HG03457 (cell line): ENCODE results near the gene LEF1.

Source experiments
- ATAC-seq: cut with Tn5 transposase; IDR thresholded peaks from one replicate; pipeline ENCODE4 v1.9.1; 2021; ENCODE audit warnings: moderate number of reproducible peaks; ENCODE audit not compliant: unreplicated experiment

LEF1 gene

GRCh38 chr4:108175966-108176365 is 7.2 kb upstream of the LEF1 start:
- ATAC-seq, result no peak

DNA sequence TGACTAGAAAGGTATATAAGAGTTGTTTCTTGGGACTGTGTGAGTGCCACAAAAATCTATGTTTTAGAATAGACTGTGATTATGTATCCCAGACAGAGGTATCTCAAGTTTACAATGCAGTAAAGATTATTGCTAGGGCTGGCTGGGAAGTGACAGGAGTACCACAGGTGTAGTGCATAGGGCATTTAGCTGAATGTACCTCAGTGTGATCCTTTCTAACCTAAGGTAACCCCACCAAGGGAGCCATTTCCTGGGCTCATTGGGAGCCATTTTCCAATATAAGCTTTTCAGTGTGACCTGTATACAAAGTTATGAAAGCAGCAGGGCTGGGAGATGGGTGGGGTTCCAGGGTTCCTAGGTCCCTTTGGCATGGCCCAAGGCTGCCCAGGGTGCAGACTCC is 6.1 kb upstream of the LEF1 start:
- no peak for ATAC-seq

GRCh38 chr4:108173599-108174057 is 4.9 kb upstream of the LEF1 start:
- no peak for ATAC-seq

GRCh38 chr4:108172753-108173598 is 4.2 kb upstream of the LEF1 start:
- ATAC-seq, result no peak

DNA sequence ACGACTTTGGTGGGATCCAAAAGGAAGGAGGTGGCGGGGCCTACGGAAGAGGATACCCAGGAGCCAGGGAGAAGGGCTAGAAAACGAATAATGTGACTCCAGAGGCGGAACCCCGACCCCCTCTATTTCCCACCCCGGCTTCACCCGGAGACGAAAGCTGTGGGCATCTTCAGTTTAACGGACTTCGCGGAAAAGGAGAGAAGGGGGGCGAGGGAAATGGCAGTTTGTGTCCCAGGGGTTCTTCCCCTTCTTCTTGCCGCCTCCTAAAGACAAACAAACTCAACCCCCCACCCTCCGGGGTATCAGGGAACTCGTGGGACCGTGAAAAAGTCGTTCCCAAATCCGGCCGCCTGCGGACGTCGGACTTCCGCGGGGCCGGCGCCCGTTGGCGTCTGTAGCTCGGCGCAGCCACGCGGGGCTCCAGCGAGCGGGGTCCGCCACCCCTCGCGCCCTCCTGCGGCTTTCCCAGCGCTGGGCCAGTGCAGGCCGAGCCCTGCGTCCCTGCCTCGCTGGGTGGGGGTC is 3.6 kb upstream of the LEF1 start:
- ATAC-seq, result no peak

- ATAC-seq, result no peak
Observed at GRCh38 chr4:108171339-108172230, 2.9 kb upstream of the LEF1 start.

DNA sequence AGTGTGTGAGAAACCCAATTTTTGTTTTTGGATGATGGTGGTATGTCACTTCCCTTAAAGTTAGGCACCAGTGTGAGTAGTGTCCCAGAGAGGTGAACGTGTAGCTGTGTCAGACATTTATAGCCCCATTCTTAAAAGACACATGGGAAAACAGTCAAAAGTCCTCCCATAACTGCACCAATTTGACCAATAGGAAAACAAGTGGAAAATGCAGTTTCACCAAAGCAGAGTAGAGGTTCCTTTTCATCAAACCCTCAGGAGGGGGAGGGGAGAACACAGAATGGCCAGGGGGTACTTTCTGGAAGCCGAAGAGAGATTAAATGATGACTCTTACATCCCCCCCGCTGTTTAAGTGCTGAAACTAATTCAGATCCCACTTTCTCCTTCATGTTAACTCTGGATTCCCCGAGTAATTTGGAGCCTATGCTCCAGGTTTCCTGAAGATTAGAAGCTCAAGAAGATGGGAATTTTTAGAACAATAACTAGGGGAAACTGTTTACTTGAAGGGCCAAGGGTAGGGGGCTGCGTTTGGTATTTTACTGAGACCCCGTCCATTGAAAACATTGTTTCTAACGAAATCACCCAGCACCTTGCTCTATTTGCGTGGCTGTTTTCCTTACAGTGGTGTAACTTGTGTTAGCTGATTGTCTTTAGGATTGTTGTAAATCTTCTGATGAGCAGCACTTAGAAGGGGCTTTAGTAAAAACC is 2.1 kb upstream of the LEF1 start:
- no peak for ATAC-seq

DNA sequence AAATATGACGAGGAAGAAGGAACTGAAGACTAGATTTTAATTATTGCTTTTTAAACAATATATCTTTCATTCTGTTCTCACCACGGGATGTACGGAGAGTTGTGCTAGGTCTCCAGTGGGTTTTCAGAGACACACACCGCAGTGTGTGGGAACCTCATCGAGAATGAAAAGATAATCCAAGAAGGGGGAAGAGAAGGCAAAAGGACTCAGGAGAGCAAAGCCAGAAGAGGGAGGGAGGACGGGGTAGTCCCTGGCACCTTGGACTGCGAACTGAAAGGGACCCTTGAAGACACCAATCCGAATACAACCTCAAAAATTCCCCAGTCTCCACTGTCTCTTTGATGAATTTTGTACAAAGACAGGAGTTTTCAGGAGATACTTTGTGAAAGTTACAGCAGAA is 932 bp upstream of the LEF1 start:
- no peak for ATAC-seq

- no peak for ATAC-seq
Observed at GRCh38 chr4:108168160-108168670, 517 bp downstream of the LEF1 start.

GRCh38 chr4:108166441-108167315 is 2.1 kb downstream of the LEF1 start:
- no peak for ATAC-seq

DNA sequence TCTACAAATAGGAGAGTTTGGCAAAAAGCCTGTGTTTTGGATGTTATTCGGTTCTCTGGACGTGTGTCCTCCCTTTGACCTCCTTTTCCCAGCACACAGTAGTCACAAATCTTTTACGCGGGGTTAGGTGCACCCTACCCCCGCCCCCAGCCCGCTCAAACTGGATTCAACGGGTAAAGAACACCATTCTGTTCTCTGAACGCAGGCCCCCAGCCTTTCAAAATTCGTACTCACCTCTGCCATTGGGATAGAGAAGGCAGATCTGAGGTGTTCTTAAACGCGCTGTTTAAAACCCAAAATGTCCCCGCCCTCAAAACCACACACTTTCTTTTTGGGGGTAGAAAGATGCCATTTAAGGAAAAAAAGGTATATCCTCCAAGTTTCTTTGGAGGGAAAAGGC is 2.7 kb downstream of the LEF1 start:
- no peak for ATAC-seq

DNA sequence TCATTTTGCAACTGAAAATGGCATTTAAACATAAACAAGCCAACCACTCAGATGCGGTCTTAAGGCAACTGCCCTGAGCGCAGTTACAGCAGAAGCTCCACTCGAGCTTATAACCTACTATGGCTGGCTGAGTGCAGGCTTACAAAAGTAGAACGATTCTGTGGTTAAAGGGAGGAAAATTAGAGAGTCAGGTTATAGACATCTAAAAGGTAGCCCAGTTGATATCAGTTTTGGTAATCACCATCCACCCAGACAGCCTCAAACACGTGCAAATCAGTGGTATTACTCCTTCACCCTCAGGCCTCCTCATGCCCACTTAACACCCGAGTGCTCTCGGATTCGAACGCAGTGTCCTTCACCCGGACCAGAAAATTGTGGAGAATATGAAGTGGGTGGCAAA is 3.1 kb downstream of the LEF1 start:
- no peak for ATAC-seq

DNA sequence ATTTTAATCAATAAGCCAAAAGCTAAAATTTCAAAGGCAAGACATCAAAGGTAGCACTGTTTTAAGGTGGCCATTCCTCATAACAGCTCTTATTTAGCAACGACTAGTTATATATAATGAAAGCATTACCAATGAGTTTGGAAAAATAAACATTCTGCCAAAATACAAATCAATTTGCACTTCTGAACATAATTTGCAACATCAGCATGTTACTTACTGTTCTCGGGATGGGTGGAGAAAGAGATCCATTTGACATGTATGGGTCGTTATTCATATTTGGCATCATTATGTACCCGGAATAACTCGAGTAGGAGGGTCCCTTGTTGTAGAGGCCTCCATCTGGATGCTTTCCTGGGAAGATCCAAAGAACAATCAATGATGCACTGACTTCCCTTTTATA is 5.4 kb downstream of the LEF1 start:
- ATAC-seq, result no peak

- no peak for ATAC-seq
Observed at GRCh38 chr4:108160741-108161352, 7.9 kb downstream of the LEF1 start.

- no peak for ATAC-seq
Observed at GRCh38 chr4:108159845-108160244, 8.9 kb downstream of the LEF1 start.

GRCh38 chr4:108157655-108158054 is 11.1 kb downstream of the LEF1 start:
- ATAC-seq, result no peak

GRCh38 chr4:108156391-108156790 is 12.3 kb downstream of the LEF1 start:
- no peak for ATAC-seq

GRCh38 chr4:108155373-108155772 is 13.4 kb downstream of the LEF1 start:
- ATAC-seq, result no peak

GRCh38 chr4:108152980-108153379 is 15.8 kb downstream of the LEF1 start:
- ATAC-seq, result no peak
